GM21447 (cell line): ENCODE data around the gene NOXO1.
A peak's percentile ranks its signal among the peaks of the same experiment; 100 is the strongest.
"Not testable (repeated sequence)": the region's sequence is repeated elsewhere in the genome, so short reads cannot be mapped to it uniquely, and the experiment has no call there.

Experiments
- ATAC-seq: cut with Tn5 transposase; IDR thresholded peaks from one replicate; pipeline ENCODE4 v1.9.1; 2021; ENCODE audit not compliant: unreplicated experiment

NOXO1 gene

GRCh38 chr16:2011726-2012125 is 30.5 kb upstream of the NOXO1 start:
- not testable (repeated sequence) for ATAC-seq

GRCh38 chr16:2009791-2010510 is 28.7 kb upstream of the NOXO1 start, which contains the start of gene ZNF598:
Gene ZNF598, minus strand, starts transcription at chr16:2009821.
- peak; percentile 69 for ATAC-seq

- ATAC-seq: peak; percentile 26
Observed at GRCh38 chr16:2009164-2009711, 28.0 kb upstream of the NOXO1 start.

DNA sequence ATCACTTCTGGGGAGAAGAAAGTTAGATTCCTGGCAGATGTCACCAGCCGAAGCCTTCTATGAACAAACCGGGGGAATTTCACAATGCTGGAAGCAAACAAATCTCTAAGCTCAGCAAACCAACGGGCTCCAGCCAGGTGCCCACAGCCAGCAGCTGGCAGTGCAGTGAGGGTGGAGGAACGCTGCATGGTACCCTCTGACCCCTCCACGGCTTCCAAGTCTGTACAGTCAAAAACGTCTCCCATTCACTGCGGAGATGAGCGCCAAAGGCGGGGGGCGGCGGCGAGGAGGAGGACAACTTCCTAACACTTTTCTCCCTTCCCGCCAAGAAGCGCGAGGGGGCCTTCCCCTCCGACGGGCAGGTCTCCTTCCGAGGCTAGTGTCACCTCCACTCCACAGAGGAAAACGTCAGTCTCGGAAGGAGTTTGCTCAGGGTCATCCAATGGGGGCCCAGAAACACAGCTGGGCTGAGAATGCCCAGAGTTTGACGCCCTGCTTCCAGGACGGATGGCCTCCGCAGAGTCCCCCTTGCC is 27.4 kb upstream of the NOXO1 start:
- ATAC-seq: peak; percentile 12

DNA sequence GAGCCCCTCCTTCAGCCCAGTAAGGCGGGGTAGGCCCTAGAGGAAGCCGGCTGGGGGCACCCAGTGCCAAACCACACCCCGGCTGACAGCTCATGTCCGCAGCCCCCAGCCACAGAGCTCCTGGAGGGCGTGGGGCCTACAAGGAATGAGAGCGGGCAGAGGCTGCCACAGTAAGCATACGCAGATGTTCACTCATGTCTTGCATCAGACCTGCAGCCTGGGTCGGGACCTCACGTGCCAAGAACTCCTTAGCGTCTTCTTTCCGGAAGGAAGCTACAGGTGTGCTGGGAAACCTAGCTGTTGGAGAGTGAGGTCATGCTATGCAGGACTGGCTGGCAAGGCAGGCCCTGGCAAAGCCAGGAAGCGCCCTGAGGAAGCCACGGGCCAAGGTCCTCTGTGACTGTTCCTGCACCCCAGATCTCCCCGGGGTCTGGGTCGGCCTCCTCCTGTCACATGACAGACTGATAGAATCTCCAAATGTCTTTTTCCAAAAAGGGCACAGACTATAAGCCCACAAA is 26.8 kb upstream of the NOXO1 start:
- ATAC-seq: no peak

DNA sequence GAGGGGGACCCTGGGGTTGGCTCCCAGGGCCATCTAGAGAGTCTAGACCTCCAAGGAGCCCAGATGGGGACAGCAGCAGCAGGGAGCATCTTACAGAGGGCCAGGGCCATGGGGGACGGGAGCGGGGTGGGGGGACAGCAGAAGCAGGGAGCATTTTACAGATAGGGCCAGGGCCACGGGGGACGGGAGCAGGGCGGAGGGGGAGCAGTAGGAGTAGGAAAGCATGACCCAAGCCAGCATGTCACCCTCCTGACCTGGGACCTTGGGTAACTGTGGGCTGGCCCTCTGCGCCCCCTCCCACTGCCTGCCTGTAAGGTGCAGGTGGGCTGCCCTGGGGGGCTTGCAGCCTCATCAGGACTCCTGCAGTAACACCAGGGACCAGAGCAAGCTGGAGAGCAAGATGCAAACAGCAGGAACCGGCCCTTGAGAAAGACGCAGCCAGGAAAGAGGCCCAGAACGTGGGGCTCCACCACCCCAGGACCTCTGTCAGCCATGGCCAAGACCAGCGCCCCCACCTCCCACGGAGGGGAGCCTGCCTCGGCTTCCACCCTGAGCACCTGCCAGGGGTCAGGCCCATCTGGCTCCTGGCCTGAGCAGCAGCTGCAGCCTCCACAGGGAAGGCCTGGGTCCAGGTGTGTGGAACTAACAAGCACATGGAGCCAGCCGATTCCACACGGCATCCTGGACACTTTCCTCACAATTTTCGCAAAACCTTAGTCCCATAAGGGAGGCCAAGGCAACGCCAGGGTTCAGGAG is 26.0 kb upstream of the NOXO1 start:
- no peak for ATAC-seq

- ATAC-seq: no peak
Observed at GRCh38 chr16:2006317-2006716, 25.0 kb upstream of the NOXO1 start.

DNA sequence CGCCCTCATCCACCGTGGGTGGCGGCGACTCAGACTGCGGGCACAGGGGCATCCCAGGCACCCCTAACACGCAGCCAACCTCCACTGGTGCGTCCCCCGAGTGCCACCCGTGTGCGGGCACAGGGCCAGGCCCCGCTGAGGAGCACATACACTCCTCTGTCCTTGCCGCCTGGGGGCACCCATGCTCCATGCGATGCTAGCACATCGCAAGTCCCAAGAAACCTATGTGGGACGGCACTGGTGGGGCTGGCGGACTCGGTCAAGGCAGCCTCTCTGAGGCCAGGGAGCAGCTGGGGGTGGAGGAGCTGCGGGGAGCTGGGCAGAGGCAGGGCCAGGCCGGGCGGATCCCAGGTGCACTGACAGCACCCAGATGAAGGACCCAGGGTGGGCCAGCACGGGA is 24.4 kb upstream of the NOXO1 start:
- no peak for ATAC-seq

DNA sequence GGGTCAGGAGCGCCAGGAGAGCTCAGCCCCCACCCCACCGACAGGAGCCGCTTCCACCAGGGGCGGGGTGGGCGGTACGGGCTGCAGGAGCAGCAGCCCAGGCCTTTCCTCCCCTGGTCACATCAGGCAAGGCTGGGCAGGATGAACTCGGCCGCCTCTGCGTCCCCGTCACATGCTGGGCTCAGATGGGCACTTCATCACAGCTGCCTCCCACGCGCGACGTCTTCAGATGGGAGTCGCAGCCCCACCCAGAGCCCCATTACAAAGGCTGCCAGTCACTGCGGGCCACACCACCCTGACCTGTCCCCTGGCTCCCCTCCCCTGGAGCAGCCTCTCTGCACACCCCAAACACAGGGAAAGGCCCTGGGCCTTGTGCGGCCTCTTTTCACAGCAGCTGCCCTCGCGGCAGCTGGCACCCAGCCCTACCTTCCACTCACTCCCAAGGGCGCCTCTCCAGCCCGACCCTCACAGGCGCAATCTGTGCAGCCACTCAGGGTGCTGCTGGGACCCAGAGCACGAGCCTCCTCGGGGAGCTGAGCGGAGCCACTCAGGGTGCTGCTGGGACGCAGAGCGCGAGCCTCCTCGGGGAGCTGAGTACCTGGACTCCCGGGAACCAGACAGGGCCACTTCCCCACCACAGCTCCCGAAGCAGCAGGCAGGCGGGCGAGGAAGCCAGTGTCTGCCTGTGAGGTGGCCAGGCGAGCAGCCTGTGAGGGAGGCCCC is 23.7 kb upstream of the NOXO1 start:
- no peak for ATAC-seq

GRCh38 chr16:2003827-2004641 is 22.8 kb upstream of the NOXO1 start:
- no peak for ATAC-seq

- ATAC-seq: no peak
Observed at GRCh38 chr16:2003231-2003826, 22.1 kb upstream of the NOXO1 start.

GRCh38 chr16:2002406-2003230 is 21.3 kb upstream of the NOXO1 start:
- no peak for ATAC-seq

- no peak for ATAC-seq
Observed at GRCh38 chr16:2001456-2002355, 20.4 kb upstream of the NOXO1 start.

DNA sequence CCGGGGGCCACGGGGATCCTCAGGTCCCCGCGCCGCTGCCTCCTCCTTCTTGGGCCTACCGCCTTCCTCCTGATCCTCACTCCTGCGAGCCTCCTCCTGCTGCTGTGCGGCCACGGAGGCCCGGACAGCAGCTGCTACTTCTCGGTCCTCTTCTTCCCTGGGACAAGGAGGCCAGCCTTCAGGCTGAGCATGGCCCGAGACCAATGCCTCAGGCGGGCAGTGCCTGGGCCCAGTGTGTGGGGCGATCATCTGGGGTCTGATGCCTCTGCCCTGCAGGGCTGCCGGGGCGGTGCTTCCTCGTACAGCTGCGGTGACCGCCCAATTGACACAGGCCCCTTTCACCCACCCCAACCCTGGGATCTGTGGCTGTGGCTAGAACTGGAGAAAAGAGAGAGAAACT is 19.8 kb upstream of the NOXO1 start:
- ATAC-seq: no peak

DNA sequence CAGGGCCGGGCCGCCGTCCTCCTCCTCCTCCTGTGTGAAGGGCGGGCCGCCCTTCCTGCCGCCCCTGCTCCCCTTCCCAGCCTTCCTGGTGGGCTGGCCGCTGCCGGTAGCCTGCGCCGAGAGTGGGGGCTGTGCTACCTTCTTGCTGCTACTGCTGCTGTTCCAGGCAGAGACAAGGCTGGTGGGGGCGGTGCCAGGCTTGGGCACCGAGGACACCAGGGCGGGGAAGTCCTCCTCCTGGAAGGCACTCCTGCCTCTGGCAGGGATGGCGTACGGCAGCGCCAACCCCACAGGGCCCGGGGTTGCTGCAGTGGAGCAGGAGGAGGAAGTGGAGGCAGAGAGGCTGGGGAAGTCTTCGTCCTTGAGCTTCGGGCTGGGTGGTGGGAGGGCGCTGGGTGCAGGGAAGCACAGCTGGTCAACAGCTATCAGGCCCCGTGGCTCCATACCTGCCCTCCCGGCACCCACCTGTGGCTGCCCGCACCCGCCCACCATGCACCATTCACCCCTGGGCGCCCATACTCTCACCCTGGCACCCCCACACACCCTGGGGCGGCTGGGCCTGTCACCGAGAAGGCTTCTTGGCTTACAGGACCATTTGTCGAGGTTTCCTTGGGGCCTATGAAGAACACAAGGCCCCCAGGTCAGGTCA is 18.7 kb upstream of the NOXO1 start:
- no peak for ATAC-seq

DNA sequence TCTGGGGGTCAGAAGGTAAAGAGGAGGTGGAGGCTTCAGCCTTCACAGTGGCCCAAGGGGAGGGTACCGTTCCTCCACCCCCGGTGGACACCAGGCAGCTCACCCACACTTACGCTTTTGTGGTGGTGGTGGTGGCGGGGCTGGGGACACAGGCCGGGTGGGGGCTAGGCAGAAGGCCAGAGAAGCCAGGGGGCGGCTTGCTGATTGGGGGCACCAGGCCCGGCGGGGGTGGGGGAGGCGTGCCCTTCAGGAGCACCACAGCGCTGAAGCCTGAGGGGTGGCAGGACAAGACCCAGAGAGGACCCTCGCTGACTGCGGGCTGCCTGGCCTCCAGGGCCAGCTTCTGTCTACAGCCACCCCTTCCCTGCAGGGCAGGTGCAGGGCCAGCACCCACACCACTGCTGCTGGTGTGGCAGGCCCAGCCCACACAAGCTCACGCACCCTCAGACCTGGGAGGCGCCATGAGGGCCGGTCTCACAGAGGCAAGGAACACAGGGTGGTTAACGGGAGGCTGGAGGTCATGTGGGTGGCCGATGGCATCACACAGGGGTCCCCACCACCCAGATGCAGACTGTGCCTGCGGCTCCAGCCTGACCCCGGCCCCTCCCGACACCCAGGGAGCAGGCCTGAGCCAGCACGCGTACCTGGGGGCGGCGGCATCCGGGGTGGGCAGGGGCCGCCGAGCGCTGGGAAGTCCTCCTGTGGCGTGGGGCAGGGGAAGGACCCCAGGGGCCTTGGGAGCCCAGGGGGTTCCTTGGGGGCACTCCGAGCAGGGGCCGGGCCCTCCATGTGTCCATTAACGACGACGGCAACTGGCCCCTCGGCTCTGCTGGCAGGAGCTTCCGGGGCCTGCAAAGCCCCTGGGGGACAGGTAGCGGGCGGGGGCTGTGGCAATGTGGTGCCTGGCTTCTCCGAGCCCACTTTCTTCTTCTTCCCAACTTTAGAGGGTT is 17.9 kb upstream of the NOXO1 start:
- no peak for ATAC-seq
